GM21528 (cell line): ENCODE data around the gene MAP1S.
"Not testable (repeated sequence)": the region's sequence is repeated elsewhere in the genome, so short reads cannot be mapped to it uniquely, and the experiment has no call there.

Experiments used
- ATAC-seq: cut with Tn5 transposase; IDR thresholded peaks from one replicate; pipeline ENCODE4 v1.9.1; 2021; ENCODE audit warnings: mild to moderate bottlenecking, moderate library complexity; ENCODE audit not compliant: unreplicated experiment, low FRiP score

Gene MAP1S

GRCh38 chr19:17758515-17758914 lies 39.2 kb downstream of the MAP1S start:
- no peak for ATAC-seq

- no peak for ATAC-seq
These were observed 41.9 kb downstream of the MAP1S start for GRCh38 chr19:17761148-17761547.

GRCh38 chr19:17762505-17763229 lies 43.4 kb downstream of the MAP1S start:
- ATAC-seq, result no peak

GRCh38 chr19:17764348-17764747 lies 45.1 kb downstream of the MAP1S start:
- ATAC-seq, result no peak

GRCh38 chr19:17765069-17765618 lies 45.9 kb downstream of the MAP1S start:
- ATAC-seq, result no peak

GRCh38 chr19:17766543-17767131 lies 47.4 kb downstream of the MAP1S start:
- ATAC-seq, result no peak

- ATAC-seq, result no peak
These were observed 48.3 kb downstream of the MAP1S start for GRCh38 chr19:17767559-17767958.

GRCh38 chr19:17770613-17771012 lies 51.3 kb downstream of the MAP1S start:
- no peak for ATAC-seq

GRCh38 chr19:17772172-17772571 lies 52.9 kb downstream of the MAP1S start:
- no peak for ATAC-seq

- no peak for ATAC-seq
These were observed 56.1 kb downstream of the MAP1S start for GRCh38 chr19:17775245-17775927.

GRCh38 chr19:17775991-17776803 lies 56.9 kb downstream of the MAP1S start:
- peak; percentile 56 for ATAC-seq

- not testable (repeated sequence) for ATAC-seq
These were observed 58.6 kb downstream of the MAP1S start for GRCh38 chr19:17777840-17778239.

- ATAC-seq, result no peak
These were observed 59.1 kb downstream of the MAP1S start for GRCh38 chr19:17778251-17778967.

- ATAC-seq, result no peak
These were observed 60.0 kb downstream of the MAP1S start for GRCh38 chr19:17778968-17779929.

- ATAC-seq, result no peak
These were observed 61.5 kb downstream of the MAP1S start for GRCh38 chr19:17780781-17781180.

- not testable (repeated sequence) for ATAC-seq
These were observed 64.4 kb downstream of the MAP1S start for GRCh38 chr19:17783721-17784120.
